Body of pancreas (tissue), 4 donors: Measurements from ENCODE around the gene TMEM63A. TPM values are rescaled to one million over a fixed set of nuclear protein-coding genes. Genes with fewer than 3 reads are reported as not detected.
A peak's percentile ranks its signal among the peaks of the same experiment; 100 is the strongest.

Experiments
- ATAC-seq: fragments of 150-250 bp; one replicate; pipeline ENCODE4 v1.9.1; 2016
- DNase-seq, 4 donors: peaks; one replicate each; pipeline ENCODE4 v3.0.0-alpha.2; 2019
- H3K27ac ChIP-seq, 4 donors: fragments of 200-600 bp; sonication (generic); 1 replicate in 3 of 4; 2 replicates in 1 of 4; pipeline versions ENCODE4 v1.5.1 to v1.6.1; 2016 to 2019; ENCODE audit warnings: mild to moderate bottlenecking in 1 of 4, mixed read lengths in 1 of 4, moderate library complexity in 1 of 4
- H3K27me3 ChIP-seq, 2 donors: fragments of 200-600 bp; sonication (generic); one replicate each; pipeline ENCODE4 v1.6.0; 2016; ENCODE audit warnings: mild to moderate bottlenecking in 1 of 2
- H3K36me3 ChIP-seq, 2 donors: fragments of 200-600 bp; sonication (generic); replicated peaks in 1 of 2; 2 replicates each; pipeline ENCODE4 v1.5.1; 2016; ENCODE audit warnings: low read depth in 2 of 2; ENCODE audit not compliant: insufficient read depth in 1 of 2
- H3K4me1 ChIP-seq: fragments of 200-600 bp; sonication (generic); one replicate; pipeline ENCODE4 v1.6.0; 2016
- H3K4me3 ChIP-seq, 2 donors: fragments of 200-600 bp; sonication (generic); 1 replicate in 1 of 2; 2 replicates in 1 of 2; pipeline ENCODE4 v1.5.1; 2016 to 2019
- H3K9me3 ChIP-seq, 3 donors: fragments of 200-600 bp; sonication (generic); 1 replicate in 2 of 3; 2 replicates in 1 of 3; pipeline ENCODE4 v1.5.1; 2016
- POLR2A ChIP-seq, 3 donors: fragments of 450-650 bp; IDR thresholded peaks; one replicate each; pipeline ENCODE4 v1.6.1; 2016; ENCODE audit warnings: antibody characterized with exemption in 3 of 3, mild to moderate bottlenecking in 2 of 3
- WGBS, 2 donors: methylation state at CpG; one replicate each; pipeline ENCODE4 v1.1.5; 2017; 5-methylcytosine and 5-hydroxymethylcytosine counted together
- intact Hi-C: fragments of 100-400 bp; cut with DNase I; formaldehyde crosslinking; loops from one replicate; pipeline ENCODE4 v1.15.1; 2023
- total RNA-seq, 2 donors: library from RNA; depleted of rRNA; stranded (reverse); fragments of >200 nt; gene quantifications; one replicate each; pipeline ENCODE4 v1.1.0, GENCODE V29; 2016
- TF ChIP-seq, protein P1 (sequence below), 7 experiments: fragments of 450-650 bp in 4 of 7; fragments of 200-600 bp in 3 of 7; sonication (generic) in 3 of 7; IDR thresholded peaks; one replicate each; pipeline ENCODE4 v1.5.1; 2016 to 2019; ENCODE audit warnings: antibody characterized with exemption in 7 of 7

TMEM63A gene
- total RNA-seq, 2 donors from 2014 or later = 129 to 217 TPM

DNA sequence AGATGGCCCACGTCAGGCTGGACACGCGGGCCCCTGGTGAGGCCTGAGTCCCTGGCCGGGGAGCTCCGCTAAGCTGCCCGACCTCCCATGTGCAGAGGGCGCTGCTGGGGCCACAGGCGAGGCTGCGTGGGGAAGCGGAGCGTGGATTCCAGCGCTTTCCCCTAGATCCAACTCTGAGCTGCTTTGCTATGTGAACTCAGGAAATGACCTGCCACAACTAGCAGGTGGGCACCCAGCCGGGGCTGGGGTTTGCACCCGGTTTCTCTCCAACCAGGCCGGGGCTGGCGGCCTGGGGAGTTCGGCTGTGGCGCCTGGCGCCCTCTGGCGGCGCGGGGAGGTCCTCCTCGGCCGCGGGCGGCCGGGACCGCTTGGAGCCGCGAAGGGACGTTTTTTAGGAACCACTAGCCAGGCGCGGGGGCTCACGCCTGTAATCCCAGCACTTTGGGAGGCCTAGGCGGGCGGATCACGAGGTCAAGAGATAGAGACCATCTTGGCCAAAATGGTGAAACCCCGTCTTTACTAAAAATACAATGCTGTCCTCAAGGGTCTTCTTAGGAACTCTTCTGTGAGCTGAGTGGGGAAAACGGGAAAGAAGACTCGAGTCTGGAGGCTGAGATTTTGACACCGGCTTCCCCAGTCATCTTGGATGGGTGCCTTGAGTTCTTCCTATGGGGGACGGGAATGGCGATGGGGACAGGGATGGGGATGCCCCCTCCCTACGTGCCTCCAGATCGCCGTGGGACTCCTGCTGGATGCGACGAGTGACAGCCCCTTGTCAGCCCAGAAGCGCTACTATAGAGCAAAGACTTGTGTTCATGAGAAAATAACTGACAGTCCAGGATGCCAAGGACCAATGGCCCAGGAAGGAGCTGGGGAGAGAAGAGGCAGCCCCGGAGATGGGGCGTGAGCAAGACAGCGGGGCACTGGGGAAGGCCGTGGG lies 29.3 kb upstream of the TMEM63A start:
- no peak overlapping the region for H3K4me3 ChIP-seq
- DNase-seq = peak; percentile 63 to 80 (median 75)
- no peak for TF ChIP-seq POLR2A (IDR thresholded peaks at IDR 0.05)
- TF ChIP-seq, protein P1, sequence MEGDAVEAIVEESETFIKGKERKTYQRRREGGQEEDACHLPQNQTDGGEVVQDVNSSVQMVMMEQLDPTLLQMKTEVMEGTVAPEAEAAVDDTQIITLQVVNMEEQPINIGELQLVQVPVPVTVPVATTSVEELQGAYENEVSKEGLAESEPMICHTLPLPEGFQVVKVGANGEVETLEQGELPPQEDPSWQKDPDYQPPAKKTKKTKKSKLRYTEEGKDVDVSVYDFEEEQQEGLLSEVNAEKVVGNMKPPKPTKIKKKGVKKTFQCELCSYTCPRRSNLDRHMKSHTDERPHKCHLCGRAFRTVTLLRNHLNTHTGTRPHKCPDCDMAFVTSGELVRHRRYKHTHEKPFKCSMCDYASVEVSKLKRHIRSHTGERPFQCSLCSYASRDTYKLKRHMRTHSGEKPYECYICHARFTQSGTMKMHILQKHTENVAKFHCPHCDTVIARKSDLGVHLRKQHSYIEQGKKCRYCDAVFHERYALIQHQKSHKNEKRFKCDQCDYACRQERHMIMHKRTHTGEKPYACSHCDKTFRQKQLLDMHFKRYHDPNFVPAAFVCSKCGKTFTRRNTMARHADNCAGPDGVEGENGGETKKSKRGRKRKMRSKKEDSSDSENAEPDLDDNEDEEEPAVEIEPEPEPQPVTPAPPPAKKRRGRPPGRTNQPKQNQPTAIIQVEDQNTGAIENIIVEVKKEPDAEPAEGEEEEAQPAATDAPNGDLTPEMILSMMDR (IDR thresholded peaks at IDR 0.05) = peak; percentile 85 to 99 (median 91)
- WGBS, 2 donors = 31 to 54% methylated on average over 23 to 49 of the region's 53 CpGs
- peak overlapping the region in 3 of 4 donors; percentile 11 to 47 (median 27) for H3K27ac ChIP-seq
- H3K27me3 ChIP-seq = no peaks in the 10 kb centered on the region
- intact Hi-C loops = no loop called here
- H3K36me3 ChIP-seq = no peaks in the 10 kb centered on the region
- ATAC-seq = peak; percentile 92
- peaks cover 24% of the 10 kb centered on the region for H3K4me1 ChIP-seq
- no peaks in the 10 kb centered on the region for H3K9me3 ChIP-seq

GRCh38 chr1:225909477-225909876 lies 27.3 kb upstream of the TMEM63A start:
- 83 to 100% methylated on average over 1 of the region's 1 CpG for WGBS, 2 donors
- TF ChIP-seq, protein P1 (IDR thresholded peaks at IDR 0.05) = no peak
- no peak for TF ChIP-seq POLR2A (IDR thresholded peaks at IDR 0.05)
- no peaks in the 10 kb centered on the region for H3K27me3 ChIP-seq
- no peak for DNase-seq
- peak overlapping the region in 3 of 4 donors; percentile 27 to 66 (median 27) for H3K27ac ChIP-seq
- H3K4me3 ChIP-seq = no peak overlapping the region
- ATAC-seq = no peak
- intact Hi-C loops = no loop called here
- no peaks in the 10 kb centered on the region for H3K36me3 ChIP-seq
- peaks cover 24% of the 10 kb centered on the region for H3K4me1 ChIP-seq
- H3K9me3 ChIP-seq = no peaks in the 10 kb centered on the region

DNA sequence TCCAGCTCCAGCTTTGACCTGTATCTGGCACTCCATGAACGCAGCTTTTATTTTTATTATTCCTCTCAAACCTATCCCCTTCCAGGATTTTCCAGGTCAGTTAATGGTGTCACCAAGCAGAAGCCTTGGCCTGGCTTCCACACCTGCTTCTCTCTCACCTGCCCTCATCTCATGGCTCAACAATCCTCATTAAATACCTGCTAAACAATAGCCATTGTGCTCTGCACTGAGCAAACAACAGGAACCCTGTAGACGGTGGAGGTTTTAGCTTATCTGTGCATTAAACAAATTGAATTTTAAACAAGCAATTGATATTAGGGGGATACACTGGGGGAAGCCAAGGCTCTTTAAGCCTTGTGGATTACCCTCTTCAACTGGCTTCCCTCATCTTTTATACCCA lies 26.6 kb upstream of the TMEM63A start:
- H3K27me3 ChIP-seq = no peaks in the 10 kb centered on the region
- WGBS, 2 donors = 34 to 47% methylated on average over 2 of the region's 2 CpGs
- no peak for TF ChIP-seq POLR2A (IDR thresholded peaks at IDR 0.05)
- TF ChIP-seq, protein P1 (IDR thresholded peaks at IDR 0.05) = no peak
- DNase-seq (no peak), ATAC-seq (no peak)
- peaks cover 24% of the 10 kb centered on the region for H3K4me1 ChIP-seq
- intact Hi-C loops = no loop called here
- H3K36me3 ChIP-seq = no peaks in the 10 kb centered on the region
- H3K4me3 ChIP-seq = no peak overlapping the region
- peak overlapping the region in 3 of 4 donors; percentile 27 to 68 (median 66) for H3K27ac ChIP-seq
- no peaks in the 10 kb centered on the region for H3K9me3 ChIP-seq

- ATAC-seq = no peak
- H3K4me1 ChIP-seq = peaks cover 24% of the 10 kb centered on the region
- no peaks in the 10 kb centered on the region for H3K9me3 ChIP-seq
- no peak overlapping the region for H3K4me3 ChIP-seq
- intact Hi-C loops = no loop called here
- 71 to 82% methylated on average over 5 of the region's 5 CpGs for WGBS, 2 donors
- H3K27me3 ChIP-seq = no peaks in the 10 kb centered on the region
- DNase-seq = no peak
- H3K27ac ChIP-seq = peak overlapping the region in 3 of 4 donors; percentile 27 to 68 (median 66)
- TF ChIP-seq, protein P1 (IDR thresholded peaks at IDR 0.05) = no peak
- TF ChIP-seq POLR2A (IDR thresholded peaks at IDR 0.05) = no peak
- no peaks in the 10 kb centered on the region for H3K36me3 ChIP-seq
Measured at GRCh38 chr1:225908013-225908640, 25.9 kb upstream of the TMEM63A start.
